SK-N-SH (cell line): ENCODE results near the gene ZPLD1. TPM values are rescaled to one million over a fixed set of nuclear protein-coding genes. Genes with fewer than 3 reads are reported as not detected.

Source experiments
- CTCF ChIA-PET: fragments of 300-600, 350-600 bp; formaldehyde crosslinking; extraction: SDS; loops from one replicate; lab custom pipeline; 2021; lab: Yijun Ruan, JAX
- POLR2A ChIA-PET: fragments of 350-600 bp; sonication (Branson Sonifier 250); formaldehyde crosslinking; extraction: SDS; loops from one replicate; lab custom pipeline; 2020; ENCODE audit warnings: antibody characterized with exemption, inconsistent platforms; lab: Yijun Ruan, JAX
- DNase-seq: peaks from one replicate; pipeline ENCODE4 v3.0.0; 2012
- H2AFZ ChIP-seq: fragments of 200-600 bp; sonication (generic); 2 replicates; pipeline ENCODE4 v1.8.1; 2016; ENCODE audit warnings: antibody characterized with exemption, mild to moderate bottlenecking, low read depth
- H3F3A ChIP-seq: fragments of 200-600 bp; sonication (generic); replicated peaks from 2 replicates; pipeline ENCODE3; 2016; ENCODE audit warnings: antibody characterized with exemption, mild to moderate bottlenecking; ENCODE audit not compliant: insufficient read depth
- H3K27ac ChIP-seq, 2 experiments: fragments of 200-500 bp in 1 of 2; fragments of 200-600 bp in 1 of 2; sonication (Bioruptor generic) in 1 of 2; sonication (generic), shearing (Covaris generic) in 1 of 2; 2 replicates each; pipeline versions ENCODE4 v1.5.1 to v1.6.1; 2014 to 2016; ENCODE audit warnings: low read depth in 2 of 2, inconsistent platforms in 1 of 2, low read length in 1 of 2, mild to moderate bottlenecking in 1 of 2, mixed read lengths in 1 of 2
- H3K27me3 ChIP-seq: fragments of 200-600 bp; sonication (generic), shearing (Covaris generic); 2 replicates; pipeline ENCODE4 v1.6.1; 2016; ENCODE audit warnings: mixed run types; ENCODE audit not compliant: insufficient read depth
- H3K36me3 ChIP-seq, 2 experiments: fragments of 200-500 bp in 1 of 2; fragments of 200-600 bp in 1 of 2; sonication (Bioruptor generic) in 1 of 2; sonication (generic) in 1 of 2; replicated peaks in 1 of 2; 2 replicates each; pipeline versions ENCODE3 to v1.5.1; 2014 to 2016; ENCODE audit warnings: low read length in 1 of 2, mild to moderate bottlenecking in 1 of 2; ENCODE audit not compliant: insufficient read depth in 2 of 2, control insufficient read depth in 1 of 2
- H3K4me1 ChIP-seq, 2 experiments: fragments of 200-500 bp in 1 of 2; fragments of 200-600 bp in 1 of 2; sonication (Bioruptor generic) in 1 of 2; sonication (generic), shearing (Covaris generic) in 1 of 2; 2 replicates each; pipeline versions ENCODE4 v1.5.1 to v1.6.1; 2014 to 2016; ENCODE audit warnings: low read depth in 1 of 2, low read length in 1 of 2, mixed run types in 1 of 2; ENCODE audit not compliant: insufficient read depth in 2 of 2, control insufficient read depth in 1 of 2
- H3K4me2 ChIP-seq: fragments of 200-600 bp; sonication (generic), shearing (Covaris generic); 2 replicates; pipeline ENCODE4 v1.6.1; 2017; ENCODE audit warnings: mixed run types
- H3K4me3 ChIP-seq, 2 experiments: fragments of 200-500 bp in 1 of 2; fragments of 200-600 bp in 1 of 2; sonication (Bioruptor generic) in 1 of 2; sonication (generic), shearing (Covaris generic) in 1 of 2; 2 replicates each; pipeline versions ENCODE4 v1.5.1 to v1.8.1; 2014 to 2016; ENCODE audit warnings: low read depth in 2 of 2, inconsistent platforms in 1 of 2, low read length in 1 of 2, mild to moderate bottlenecking in 1 of 2, mixed read lengths in 1 of 2, moderate library complexity in 1 of 2
- H3K79me2 ChIP-seq: fragments of 200-600 bp; sonication (generic); 2 replicates; pipeline ENCODE4 v1.8.1; 2017; ENCODE audit warnings: mild to moderate bottlenecking; ENCODE audit not compliant: insufficient read depth
- H3K9ac ChIP-seq: fragments of 200-600 bp; sonication (generic); 2 replicates; pipeline ENCODE4 v1.6.1; 2017; ENCODE audit warnings: mixed run types
- H3K9me2 ChIP-seq: fragments of 200-600 bp; sonication (generic); 2 replicates; pipeline ENCODE4 v1.6.1; 2017; ENCODE audit warnings: mixed run types
- H3K9me3 ChIP-seq: fragments of 200-600 bp; sonication (generic); 2 replicates; pipeline ENCODE4 v1.6.1; 2017; ENCODE audit warnings: mixed run types, mild to moderate bottlenecking, moderate library complexity
- H4K20me1 ChIP-seq: fragments of 200-600 bp; sonication (generic); 2 replicates; pipeline ENCODE4 v1.6.1; 2017; ENCODE audit warnings: mild to moderate bottlenecking, mixed run types; ENCODE audit not compliant: insufficient read depth
- FOSL2 ChIP-seq: IDR thresholded peaks from 2 replicates; pipeline ENCODE4 v1.4.0; 2012; ENCODE audit warnings: low read depth, mild to moderate bottlenecking, moderate library complexity, borderline replicate concordance
- FOXJ3 ChIP-seq: sonication (generic); formaldehyde crosslinking; IDR thresholded peaks from 2 replicates; pipeline ENCODE4 v1.5.1; 2020; ENCODE audit warnings: mild to moderate bottlenecking, missing genetic modification reagents
- FOXM1 ChIP-seq: IDR thresholded peaks from 2 replicates; pipeline ENCODE4 v1.4.0; 2012; ENCODE audit warnings: low read depth, mild to moderate bottlenecking
- MXI1 ChIP-seq: IDR thresholded peaks from 2 replicates; pipeline ENCODE4 v1.6.1; 2012; ENCODE audit warnings: mild to moderate bottlenecking, low read depth, low read length, improper control_type of control experiment
- POLR2AphosphoS5 ChIP-seq: IDR thresholded peaks from 2 replicates; pipeline ENCODE4 v1.6.1; 2012; ENCODE audit warnings: low read depth, low read length
- RCOR1 ChIP-seq: fragments of 150-350 bp; IDR thresholded peaks from 2 replicates; pipeline ENCODE4 v1.6.1; 2017; ENCODE audit warnings: antibody characterized with exemption, low read length
- TCF12 ChIP-seq: IDR thresholded peaks from 2 replicates; pipeline ENCODE4 v1.4.0; 2012
- WGBS: methylation state at CpG from one replicate; pipeline ENCODE4 v1.1.6; 2017; ENCODE audit warnings: low lambda C conversion rate; 5-methylcytosine and 5-hydroxymethylcytosine counted together
- polyA plus RNA-seq, 3 experiments: library from polyadenylated mRNA; depleted of rRNA; stranded (reverse); fragments of >200 nt; gene quantifications; 2 replicates each; pipeline ENCODE4 v1.2.3, GENCODE V29; 2012
- TF ChIP-seq, protein P1 (sequence below): IDR thresholded peaks from 2 replicates; pipeline ENCODE4; 2012

The ZPLD1 gene
- polyA plus RNA-seq, 1 of the 3 experiments (the other 2 are of a cell fraction) = not detected

DNA sequence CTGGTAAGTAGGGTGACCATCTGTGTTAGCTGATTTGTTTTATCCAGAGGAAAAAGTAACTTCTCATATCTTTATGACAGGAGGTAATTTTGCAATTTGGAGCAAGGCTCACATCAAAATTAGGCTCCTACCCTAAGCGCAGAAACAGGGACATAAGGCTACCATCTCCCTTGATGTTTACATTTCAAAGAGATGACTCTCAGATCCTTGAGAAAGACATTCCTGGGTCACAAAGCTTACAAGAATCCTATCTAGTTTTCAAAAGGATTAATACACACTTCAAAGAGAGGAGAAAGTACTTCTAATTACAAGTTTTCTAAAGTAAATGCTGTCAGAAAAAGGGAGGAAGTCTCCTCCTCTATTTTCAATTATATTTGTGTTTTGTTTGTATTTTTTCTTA lies 7.0 kb downstream of the ZPLD1 start:
- Histone ChIP-seq H3K4me2 (no peak overlapping the region), H3K9me2 (no peaks in the 10 kb centered on the region), H3F3A (no peaks in the 10 kb centered on the region), H3K4me3 (no peak overlapping the region), H3K36me3 (no peaks in the 10 kb centered on the region), H3K9me3 (no peaks in the 10 kb centered on the region), H3K9ac (no peak overlapping the region), H2AFZ (no peak overlapping the region)
- CTCF ChIA-PET = no interaction called here
- DNase-seq = no peak
- TF ChIP-seq TCF12 (no peak), FOXM1 (no peak), POLR2AphosphoS5 (no peak)
- TF ChIP-seq, protein P1, sequence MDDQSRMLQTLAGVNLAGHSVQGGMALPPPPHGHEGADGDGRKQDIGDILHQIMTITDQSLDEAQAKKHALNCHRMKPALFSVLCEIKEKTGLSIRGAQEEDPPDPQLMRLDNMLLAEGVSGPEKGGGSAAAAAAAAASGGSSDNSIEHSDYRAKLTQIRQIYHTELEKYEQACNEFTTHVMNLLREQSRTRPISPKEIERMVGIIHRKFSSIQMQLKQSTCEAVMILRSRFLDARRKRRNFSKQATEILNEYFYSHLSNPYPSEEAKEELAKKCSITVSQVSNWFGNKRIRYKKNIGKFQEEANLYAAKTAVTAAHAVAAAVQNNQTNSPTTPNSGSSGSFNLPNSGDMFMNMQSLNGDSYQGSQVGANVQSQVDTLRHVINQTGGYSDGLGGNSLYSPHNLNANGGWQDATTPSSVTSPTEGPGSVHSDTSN = no peak
- TF ChIP-seq, all 33 proteins: peak for 0
- H3K27me3 ChIP-seq = no peaks in the 10 kb centered on the region
- H3K27ac ChIP-seq = no peak overlapping the region
- WGBS = 91% methylated on average over 1 of the region's 1 CpG
- H3K79me2 ChIP-seq = no peaks in the 10 kb centered on the region
- H4K20me1 ChIP-seq = no peaks in the 10 kb centered on the region
- H3K4me1 ChIP-seq = peaks cover 0 to 13% of the 10 kb centered on the region in 2 experiments; a peak in 3 of 4 replicates
- POLR2A ChIA-PET = no interaction called here

DNA sequence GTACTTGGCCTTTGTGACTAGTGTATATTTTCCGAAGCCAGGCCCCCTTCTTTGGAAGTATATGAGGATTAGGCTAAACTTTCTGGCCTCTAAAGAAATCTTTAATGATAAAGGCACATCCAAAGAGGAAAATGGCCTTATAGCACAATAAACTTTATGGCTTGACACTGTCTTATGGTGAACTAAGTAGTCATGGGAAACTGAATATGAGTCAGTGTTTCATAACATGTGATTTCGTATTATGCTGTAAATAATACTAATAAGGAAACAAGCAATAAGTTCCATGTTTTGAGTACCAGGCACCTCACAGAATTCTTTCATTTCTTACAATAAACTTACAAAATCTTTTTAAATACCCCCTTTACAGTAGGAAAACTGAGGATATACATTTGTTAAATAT lies 8.2 kb downstream of the ZPLD1 start:
- Histone ChIP-seq H3K27me3 (no peaks in the 10 kb centered on the region), H3K4me2 (no peak overlapping the region), H3K4me1 (peaks cover 0 to 13% of the 10 kb centered on the region in 2 experiments; a peak in 3 of 4 replicates), H3K9me3 (no peaks in the 10 kb centered on the region), H3K9me2 (no peaks in the 10 kb centered on the region), H3K9ac (no peak overlapping the region), H3K27ac (peak overlapping the region in 1 of 2 experiments; percentile 39; a peak in 1 of 4 replicates), H2AFZ (no peak overlapping the region), H3K36me3 (no peaks in the 10 kb centered on the region), H3F3A (no peaks in the 10 kb centered on the region), H3K4me3 (no peak overlapping the region), H3K79me2 (no peaks in the 10 kb centered on the region), H4K20me1 (no peaks in the 10 kb centered on the region)
- no peak for DNase-seq
- ChIA-PET POLR2A (no interaction called here), CTCF (no interaction called here)
- 75% methylated on average over 2 of the region's 2 CpGs for WGBS
- TF ChIP-seq MXI1 = no peak
- TF ChIP-seq FOSL2 = no peak
- no peak for TF ChIP-seq FOXM1

DNA sequence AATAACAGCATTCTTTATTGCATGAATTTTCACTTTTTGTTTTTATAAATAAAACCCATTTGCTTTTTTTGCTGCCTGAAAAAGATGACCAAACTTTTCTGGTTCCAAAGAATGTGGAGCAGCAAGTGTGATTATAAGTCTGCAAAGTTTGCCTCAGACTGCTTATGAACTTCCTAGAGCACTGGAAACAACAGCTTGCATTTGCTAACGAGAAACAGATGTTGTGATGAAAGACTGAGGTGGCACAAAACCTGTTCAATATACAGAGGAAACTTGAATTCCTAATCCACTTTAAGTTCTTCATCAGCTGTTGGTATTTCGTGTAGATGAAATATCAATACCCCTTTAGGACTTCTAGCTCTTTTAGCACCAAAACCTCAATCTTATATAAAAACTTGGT lies 9.3 kb downstream of the ZPLD1 start:
- POLR2A ChIA-PET = no interaction called here

More for the DNA sequence above, 9.3 kb downstream of the ZPLD1 start:
- WGBS = 9% methylated on average over 2 of the region's 2 CpGs
- Histone ChIP-seq H3K9me2 (no peaks in the 10 kb centered on the region), H3K27ac (peak overlapping the region in 1 of 2 experiments; percentile 43; a peak in 2 of 4 replicates), H3K4me3 (no peak overlapping the region), H3K9me3 (no peaks in the 10 kb centered on the region), H3F3A (no peaks in the 10 kb centered on the region), H3K4me1 (peaks cover 0 to 14% of the 10 kb centered on the region in 2 experiments; a peak in 3 of 4 replicates), H3K36me3 (no peaks in the 10 kb centered on the region), H4K20me1 (no peaks in the 10 kb centered on the region), H3K27me3 (no peaks in the 10 kb centered on the region), H3K79me2 (no peaks in the 10 kb centered on the region), H2AFZ (no peak overlapping the region), H3K4me2 (no peak overlapping the region), H3K9ac (no peak overlapping the region)
- DNase-seq = peak; percentile 20
- no peak for TF ChIP-seq FOXJ3 (CRISPR knock-in tag)
- TF ChIP-seq TCF12 = peak; percentile 80
- TF ChIP-seq RCOR1 = no peak; the same call in 1 of the 2 replicates
- CTCF ChIA-PET = interaction anchor here (0.5 to 1.2 kb wide), 3 partner anchors 8 to 475 kb away, joined by 3 to 4 read pairs (median 3); no protein-coding TSS in a partner anchor
